Cerebellar cortex (tissue), 1 donor: Measurements from ENCODE around the gene ASAH2.
"Not testable (repeated sequence)": the region's sequence is repeated elsewhere in the genome, so short reads cannot be mapped to it uniquely, and the experiment has no call there.

ENCODE experiments used
- DNase-seq: peaks from one replicate; pipeline ENCODE4 v3.0.0-alpha.2; 2015; ENCODE audit warnings: low spot score

The ASAH2 gene

DNA sequence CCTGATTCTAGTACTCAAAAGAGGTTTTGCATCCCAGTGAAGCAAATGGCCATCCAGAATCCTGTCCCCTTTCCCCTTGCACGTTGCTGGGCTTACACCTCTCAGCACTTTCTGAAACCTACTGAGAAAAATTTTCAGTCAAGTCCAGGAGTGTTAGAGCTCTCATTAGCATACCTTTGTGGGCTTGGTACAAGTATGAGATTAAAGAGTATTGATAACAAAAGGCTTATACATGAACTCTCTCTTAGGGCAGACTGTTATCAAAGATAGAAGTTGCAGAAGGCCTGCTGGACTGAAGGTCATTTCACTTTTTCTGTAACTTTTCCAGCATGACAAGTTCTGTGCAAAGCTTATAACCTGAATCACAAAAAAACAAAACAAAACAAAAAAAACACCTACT, at the start of gene ASAH2:
Gene ASAH2 (minus strand): TSS at position 123 of the 400 bp plus-strand sequence. CDS start 2,906 bp downstream, outside the sequence.
- DNase-seq = no peak

DNA sequence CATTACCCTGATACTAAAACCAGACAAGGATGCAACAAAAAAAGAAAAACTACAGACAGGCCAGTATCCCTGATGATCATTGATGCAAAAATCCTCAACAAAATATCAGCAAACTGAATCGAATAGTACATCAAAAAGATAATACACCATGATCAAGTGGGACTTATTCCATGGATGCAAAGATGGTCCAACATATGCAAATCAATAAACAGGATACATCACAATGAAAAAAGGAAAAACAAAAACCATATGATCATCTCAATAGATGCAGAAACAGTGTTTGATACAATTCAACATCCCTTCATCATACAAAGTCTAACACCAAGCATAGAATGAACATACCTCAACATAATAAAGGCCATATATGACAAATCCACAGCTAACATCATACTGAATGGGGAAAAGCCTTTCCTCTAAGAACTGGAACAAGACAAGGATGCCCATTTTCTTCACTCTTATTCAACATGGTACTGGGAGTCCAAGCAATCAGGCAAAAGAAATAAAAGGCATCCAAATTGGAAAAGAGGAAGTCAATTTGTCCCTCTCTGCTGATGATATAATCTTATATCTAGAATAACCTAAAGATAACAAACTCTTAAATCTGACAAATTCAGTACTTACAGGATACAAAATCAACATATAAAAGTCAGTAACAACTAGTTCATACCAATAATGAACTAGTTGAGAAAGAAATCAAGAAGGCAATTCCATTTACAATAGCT, 48.8 kb upstream of the ASAH2 start:
- DNase-seq = no peak

DNA sequence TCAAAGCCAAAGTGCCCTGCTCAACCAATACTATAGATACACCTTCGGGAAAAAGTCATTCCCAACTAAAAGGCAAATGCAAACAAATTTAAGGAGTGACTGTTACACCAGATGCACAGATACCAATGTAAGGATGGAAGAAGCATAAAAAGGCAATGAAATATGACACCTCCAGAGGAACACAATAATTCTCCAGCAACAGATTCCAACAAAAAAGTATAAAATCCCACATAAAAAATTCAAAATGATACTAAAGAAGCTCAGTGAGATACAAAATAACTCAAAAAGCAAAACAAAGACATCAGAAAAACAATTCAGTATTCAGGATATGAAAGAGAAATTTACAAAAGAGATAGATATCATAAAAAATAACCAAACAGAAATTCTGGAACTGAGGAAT, 44.1 kb upstream of the ASAH2 start:
- DNase-seq = no peak

DNA sequence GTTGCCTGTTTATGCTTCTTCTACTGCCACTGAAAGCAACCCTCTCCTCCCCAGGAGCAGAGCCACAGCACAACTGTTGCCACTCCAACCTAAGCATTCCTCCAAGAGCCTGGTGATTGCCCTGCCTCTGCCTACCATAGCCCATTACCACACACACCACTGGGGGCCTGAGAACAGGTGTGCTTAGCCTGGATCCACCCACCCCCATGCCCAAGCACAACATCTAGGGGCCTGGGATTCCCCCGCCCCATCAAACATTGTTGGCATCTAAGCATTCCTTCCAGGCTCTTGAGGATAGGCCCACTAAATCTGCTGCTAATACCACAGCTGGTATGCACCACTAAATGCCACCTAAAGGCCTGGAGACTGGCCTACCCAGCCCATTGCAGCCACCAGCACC, 43.3 kb upstream of the ASAH2 start:
- DNase-seq = no peak

DNA sequence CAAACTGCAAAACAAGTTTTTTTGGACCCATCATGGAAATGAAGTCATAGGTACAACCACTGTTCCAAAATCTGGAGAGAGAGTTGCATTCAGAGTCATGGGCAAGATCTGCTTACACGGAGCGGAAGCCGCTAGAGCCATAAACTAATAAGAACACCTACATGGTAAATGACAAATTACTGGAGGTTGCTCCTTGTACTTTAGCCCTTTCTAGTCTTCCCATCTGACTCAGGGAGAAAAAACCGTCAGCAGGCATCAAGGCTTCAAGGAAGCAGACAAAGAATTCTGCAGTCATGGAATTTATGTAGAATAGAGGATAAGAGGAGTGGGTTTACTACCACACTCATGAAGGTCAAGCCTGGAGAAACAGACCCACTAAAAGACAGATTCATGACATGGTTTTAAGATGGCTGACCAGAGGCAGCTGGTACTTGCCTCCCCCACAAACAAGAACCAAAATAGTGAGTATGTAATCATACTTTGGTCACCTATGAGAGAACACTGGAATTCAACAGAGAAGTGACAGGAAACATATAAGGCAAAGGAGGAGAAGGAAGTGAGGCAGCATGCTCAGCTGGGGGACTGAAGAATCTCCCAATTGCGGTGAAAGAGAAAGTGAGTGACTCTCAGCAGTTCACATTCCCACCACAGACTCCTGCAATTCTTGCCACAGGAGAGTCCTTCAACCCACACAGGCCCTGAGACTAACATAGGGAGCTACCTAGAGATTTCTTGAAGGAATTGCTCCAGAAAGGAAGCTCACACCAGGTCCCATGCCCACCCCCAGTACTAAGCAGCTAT, 42.4 kb upstream of the ASAH2 start:
- DNase-seq = no peak

DNA sequence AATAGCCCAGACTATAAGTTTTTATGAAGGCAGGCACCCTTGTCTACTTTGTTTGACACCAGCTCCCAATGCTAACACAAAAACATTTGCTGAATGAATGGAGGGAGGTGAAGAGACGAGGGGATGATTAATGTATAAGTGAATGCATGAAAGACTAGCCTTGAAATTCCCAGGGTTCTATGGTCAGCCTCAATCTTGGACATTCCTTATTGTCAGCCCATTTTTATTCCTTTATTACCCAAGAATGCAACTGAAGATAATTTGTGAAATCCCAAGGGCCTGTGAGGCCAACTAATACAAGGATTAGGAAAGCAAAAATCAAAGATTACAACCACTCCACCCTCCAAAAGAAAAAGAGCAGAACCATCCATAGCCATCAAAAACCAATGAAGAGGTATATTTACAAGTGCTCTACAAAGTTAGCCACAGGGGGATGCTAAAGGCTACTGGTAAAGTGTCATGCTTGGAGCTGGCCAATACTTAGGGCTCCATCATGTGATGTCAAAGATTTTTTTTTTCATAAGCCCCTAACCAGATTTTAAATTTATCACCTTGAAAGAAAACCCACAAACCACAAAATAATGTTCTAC, 40.0 kb upstream of the ASAH2 start:
- DNase-seq = no peak

DNA sequence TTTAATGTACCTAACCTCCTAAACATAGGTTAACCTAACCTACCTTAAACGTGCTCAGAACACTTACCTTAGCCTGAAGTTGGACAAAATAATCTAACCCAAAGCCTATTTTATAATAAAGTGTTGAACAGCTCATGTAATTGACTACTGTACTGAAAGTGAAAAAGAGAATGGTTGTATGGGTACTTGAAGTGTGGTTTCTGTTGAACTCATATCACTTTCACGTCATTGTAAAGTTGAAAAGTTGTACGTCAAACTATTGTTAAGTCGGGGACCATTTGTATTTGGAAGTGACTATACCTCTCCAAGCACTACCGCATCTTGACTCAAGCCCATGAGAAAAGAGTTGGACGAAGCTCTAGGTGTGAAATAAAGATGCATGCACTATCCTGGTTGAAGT, 37.9 kb upstream of the ASAH2 start:
- DNase-seq = no peak

DNA sequence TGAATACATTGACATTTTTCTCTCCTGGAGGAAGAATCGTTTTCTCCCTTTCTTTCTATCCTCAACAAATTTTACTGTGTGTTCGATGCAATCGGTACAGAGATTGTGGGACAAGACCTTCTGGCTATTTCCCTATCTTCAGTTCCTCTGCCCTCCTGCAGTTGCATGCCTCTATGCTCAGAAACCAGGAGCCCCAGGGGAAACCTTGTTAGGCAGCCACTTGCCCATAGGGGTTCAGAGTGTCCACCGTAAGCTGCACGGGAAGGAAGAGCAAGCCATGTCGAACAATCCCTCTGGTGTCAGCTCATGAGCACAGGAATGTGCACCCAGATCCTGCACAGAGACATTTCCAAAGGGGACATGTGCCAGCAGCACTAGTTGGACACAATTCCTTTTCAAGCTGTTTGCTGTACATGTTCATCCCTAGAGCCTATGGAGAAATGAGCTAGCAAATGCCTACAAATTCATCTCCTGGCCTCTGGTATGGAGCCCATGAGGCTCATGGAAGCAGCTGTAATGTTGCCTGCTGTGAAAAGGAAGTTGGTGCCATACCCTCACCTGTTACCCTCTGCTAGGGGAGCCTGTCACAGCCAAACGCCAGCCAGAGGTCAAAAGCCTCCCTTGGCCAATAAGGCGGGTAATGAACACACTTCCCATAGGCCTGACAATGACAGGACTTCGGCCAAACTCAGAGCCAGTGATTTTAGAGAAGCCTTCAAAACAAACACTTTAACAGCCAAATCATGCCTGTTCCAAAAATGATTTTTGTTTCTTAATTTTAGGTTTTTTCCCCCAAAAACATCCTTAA, 35.9 kb upstream of the ASAH2 start:
- DNase-seq = peak; percentile 11

DNA sequence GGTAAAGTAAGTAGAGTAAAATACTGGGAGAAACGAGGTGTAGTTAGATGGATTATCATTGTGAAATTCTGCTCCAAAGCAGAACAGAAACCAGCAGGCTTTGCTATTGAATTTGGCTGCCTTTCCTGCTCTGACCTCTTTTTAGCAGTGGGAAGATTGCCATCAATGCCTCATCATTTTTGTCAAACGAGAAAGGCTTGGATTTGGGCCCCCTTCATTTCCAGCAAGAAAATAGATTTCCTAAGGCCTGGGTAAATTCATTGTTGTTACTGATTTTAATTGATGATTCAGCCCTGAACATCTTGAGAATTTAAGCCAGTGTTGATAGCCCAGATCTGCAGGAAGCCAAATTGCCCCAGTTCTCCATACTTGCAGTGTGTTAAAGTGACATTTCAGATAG, 35.2 kb upstream of the ASAH2 start:
- DNase-seq = peak; percentile 19

DNA sequence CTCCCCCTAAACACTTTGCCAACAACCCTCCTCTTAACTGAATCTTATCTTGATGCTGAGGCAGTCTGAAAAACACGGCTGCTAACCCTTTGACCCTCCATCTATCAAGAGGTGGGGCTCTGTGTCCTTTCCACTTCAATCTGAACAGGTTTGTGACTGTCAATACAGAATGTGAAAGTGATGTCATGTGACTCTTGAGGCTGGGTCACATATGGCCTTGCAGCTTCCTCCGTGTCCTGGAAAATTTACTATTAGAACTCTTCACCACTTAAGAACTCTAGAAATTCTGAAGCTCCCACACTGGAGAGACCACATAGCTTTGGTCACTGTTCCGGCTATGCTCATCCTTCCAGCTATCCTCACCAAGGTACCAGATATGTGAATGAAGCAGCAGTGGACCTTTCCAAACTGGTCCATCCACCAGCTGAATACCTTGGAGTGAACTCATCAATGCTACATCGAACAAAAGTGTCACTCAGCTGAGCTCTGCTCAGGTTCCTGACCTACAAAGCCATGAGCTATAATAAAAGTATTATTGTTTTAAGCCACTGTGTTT, 30.7 kb upstream of the ASAH2 start:
- no peak for DNase-seq

DNA sequence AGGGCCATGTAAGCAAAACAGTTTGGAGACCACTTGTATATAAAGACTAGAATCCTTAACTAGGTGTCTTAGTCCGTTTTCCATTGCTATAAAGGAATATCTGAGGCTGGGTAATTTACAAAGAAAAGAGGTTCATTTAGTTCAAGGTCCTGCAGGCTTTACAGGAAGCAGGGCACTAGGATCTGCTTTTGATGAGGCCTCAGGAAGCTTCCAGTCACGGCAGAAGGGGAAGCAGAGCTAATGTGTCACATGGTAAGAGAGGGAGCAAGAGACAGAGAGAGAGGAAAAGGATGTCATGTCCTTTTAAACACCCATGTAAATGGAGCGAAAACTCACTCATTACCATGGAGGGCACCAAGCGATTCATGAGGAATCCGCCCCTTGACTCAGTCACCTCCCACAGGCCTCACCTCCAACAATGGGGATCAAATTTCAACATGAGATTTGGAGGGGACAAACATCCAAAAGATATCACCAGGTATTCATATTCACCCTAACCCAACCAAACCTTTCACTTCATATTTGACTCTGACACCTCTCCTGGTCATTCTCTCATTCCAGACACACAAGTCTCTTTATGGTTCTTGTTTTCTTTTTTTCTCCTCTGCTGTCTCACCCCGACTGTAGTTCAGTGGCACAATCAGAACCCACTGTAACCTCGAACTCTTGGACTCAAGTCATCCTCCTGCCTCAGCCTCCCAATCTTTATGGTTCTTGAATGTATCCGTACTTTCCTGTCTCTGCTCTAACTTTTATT, 30.1 kb upstream of the ASAH2 start:
- no peak for DNase-seq

DNA sequence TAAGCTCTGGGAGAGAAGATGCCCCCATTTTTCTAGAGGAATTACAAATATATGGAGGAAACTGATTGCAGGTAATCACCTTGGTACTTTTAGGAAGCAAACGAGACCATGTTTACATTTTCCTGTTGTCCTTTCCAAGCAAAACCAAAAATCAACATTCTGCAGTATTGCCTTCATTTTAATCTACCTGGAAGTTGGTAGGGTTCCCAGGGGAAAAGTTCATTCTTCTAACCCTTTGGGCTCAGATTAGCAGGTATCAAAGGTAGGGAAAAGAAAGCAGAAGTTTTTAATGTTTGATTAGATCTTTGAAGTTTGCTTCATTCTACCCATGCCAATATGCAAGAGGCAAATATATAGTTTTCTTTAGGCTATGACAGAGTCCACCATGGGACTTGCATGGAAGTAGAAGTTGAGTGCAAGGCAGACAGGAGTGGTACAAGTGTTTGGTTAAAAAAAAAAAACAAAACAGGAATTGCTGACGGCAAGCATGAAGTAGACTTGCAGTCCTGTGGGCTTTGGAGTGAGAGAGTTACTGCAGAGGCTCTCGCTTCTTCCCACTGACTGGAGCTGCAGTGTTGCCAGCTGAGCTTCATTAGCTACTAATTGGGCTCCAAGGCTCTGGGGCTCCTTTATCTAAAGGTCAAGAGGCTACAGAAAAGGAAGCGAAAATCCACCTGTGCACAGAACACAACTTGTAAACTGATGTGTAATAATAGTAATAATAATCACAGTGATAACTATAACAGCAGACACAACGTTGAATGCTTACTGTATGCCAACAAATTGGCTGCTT, 28.9 kb upstream of the ASAH2 start:
- DNase-seq = no peak

DNA sequence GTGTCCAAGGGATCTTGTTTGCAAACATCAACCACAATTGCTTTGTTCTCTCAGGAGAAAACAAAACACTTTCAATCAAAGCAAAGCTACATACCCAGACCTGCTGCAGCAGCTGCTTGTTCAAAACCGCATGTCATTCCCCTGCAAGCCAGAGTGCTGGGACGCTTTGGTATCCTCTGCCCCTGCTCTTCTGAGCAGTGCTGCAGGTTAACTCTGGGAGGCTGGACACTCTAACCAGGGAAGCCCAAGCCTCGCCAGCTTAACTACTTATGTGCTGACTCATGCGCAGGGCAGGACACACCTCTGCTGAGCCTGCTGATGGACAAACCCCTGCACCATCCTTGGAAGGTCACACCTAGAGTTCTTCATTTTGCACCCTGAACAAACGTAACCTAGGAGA, 28.2 kb upstream of the ASAH2 start:
- DNase-seq = no peak

DNA sequence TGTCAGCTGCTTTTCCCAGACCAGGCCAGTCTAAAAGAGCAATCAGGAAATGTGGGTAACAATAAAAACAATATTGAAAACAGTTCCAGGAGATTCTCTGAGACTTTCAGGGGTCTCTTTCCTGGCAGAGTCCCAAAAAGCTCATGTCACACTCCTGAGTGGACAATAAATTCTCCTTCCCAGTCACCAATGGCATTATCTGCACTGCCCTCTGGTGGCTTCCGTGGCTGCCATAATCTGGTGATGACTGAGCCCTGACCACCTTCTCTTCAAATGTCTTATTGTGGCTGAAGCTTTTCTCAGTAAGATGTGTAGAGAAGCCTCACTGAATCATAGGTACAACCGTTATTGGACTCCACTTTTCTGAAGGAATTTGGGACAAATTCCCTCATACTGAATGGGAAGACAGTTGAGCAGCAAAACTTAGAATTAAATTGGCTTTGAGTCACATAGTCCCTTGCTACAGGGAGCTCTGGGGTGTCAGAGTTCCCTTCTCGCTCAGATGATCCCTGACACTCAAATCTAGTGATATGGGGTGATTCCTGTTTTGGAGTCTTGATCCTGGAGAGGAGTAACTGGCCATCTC, 24.4 kb upstream of the ASAH2 start:
- DNase-seq = peak; percentile 37

DNA sequence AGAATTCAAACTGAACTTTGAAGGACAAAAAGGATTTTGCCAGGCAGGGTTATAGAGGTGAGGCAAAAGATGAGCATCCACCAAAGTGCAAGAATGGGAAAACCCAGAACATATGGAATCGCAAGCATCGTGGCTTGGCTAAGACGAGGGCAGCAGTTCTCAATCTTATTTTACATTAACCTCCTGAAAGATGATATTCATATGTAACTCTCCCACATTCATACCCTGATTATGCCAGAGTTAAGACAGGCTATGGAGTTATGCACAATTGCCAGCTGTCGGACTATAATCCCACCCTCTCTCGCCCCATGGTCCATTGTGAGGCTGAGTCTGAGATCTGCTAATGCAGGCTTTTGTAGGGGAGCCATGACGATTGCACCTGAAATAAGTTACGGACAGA, 21.2 kb upstream of the ASAH2 start:
- no peak for DNase-seq

DNA sequence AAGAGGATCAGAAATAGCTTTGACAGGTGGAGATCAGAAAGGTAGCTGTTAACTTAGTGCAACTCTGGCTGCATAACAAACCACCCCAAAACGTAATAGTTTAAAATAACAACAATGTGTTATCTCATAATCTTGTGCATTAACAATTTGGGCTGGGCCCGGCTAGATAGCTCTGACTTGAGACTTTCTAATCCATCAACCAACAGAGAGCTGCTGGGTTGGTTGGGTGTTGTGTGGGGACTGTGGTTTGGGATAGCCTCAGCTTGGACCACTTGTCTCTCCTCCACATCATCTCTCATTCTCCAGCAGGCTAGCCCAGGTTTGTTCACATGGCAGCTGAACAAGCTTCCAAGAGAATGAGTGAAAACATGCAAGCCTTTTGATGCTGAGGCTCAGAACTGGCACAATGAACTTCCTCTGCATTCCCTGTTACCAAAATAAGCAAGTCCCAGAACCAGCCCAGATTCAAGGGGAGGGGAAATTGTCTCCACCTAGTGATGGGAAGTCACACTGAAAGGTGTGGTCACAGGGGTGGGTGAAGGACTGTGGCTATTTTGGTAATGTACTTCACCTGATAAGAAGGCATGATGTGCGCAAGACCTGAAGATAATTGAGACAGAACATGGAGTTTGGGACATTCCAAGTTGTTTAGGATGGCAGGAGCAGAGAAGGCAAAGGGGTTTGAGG, 20.4 kb upstream of the ASAH2 start:
- DNase-seq = no peak

DNA sequence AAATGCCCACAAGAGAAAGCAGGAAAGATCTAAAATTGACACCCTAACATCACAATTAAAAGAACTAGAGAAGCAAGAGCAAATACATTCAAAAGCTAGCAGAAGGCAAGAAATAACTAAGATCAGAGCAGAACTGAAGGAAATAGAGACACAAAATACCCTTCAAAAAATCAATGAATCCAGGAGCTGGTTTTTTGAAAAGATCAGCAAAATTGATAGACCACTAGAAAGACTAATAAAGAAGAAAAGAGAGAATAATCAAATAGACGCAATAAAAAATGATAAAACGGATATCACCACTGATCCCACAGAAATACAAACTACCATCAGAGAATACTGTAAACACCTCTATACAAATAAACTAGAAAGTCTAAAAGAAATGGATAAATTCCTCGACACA, 16.6 kb upstream of the ASAH2 start:
- DNase-seq = not testable (repeated sequence)

DNA sequence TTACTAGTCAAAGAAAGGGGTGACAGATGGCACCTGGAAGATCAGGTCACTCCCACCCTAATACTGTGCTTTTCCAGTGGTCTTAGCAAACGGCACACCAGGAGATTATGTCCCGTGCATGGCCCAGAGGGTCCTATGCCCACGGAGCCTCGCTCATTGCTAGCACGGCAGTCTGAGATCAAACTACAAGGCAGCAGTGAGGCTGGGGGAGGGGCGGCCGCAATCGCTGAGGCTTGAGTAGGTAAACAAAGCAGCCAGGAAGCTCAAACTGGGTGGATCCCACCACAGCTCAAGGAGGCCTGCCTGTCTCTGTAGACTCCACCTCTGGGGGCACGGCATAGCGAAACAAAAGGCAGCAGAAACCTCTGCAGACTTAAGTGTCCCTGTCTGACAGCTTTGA, 11.3 kb upstream of the ASAH2 start:
- DNase-seq = not testable (repeated sequence)

DNA sequence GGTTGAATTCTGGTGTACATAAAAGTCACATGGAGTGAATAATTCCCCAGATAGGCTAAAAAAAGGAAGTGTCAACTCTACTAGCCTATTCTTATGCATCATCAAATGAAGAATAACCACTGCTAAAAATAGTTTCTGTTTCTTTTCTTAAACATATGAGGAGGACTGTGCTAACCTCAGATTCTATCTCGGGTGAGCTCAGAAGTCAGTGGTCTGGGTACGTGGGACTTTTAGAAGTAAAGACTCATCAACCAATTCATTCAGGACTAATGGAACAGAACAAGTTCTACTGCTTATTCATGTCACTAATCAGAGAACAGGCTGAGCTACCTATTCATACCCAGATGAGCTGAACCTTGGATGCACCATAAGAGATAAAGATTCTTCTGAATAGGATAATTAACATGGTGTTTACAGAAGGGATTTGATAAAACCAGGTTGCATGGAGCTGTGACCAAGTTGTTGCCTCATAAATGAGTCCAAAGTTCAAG, 9.5 kb upstream of the ASAH2 start:
- no peak for DNase-seq
